ENCODE results near the gene ZNF320.
"Not testable (repeated sequence)": the region's sequence is repeated elsewhere in the genome, so short reads cannot be mapped to it uniquely, and the experiment has no call there.

The ZNF320 gene

GRCh38 chr19:52897138-52897935 is at the start of gene ZNF320:
TSS of gene ZNF320 (minus strand) at chr19:52897635. CDS start at chr19:52890255, 7,380 bp downstream.
- peak; percentile 84 for DNase-seq

- no peak for DNase-seq
Observed at GRCh38 chr19:52946322-52947310, 49.2 kb upstream of the ZNF320 start.

- DNase-seq = no peak
Observed at GRCh38 chr19:52945652-52946321, 48.4 kb upstream of the ZNF320 start.

DNA sequence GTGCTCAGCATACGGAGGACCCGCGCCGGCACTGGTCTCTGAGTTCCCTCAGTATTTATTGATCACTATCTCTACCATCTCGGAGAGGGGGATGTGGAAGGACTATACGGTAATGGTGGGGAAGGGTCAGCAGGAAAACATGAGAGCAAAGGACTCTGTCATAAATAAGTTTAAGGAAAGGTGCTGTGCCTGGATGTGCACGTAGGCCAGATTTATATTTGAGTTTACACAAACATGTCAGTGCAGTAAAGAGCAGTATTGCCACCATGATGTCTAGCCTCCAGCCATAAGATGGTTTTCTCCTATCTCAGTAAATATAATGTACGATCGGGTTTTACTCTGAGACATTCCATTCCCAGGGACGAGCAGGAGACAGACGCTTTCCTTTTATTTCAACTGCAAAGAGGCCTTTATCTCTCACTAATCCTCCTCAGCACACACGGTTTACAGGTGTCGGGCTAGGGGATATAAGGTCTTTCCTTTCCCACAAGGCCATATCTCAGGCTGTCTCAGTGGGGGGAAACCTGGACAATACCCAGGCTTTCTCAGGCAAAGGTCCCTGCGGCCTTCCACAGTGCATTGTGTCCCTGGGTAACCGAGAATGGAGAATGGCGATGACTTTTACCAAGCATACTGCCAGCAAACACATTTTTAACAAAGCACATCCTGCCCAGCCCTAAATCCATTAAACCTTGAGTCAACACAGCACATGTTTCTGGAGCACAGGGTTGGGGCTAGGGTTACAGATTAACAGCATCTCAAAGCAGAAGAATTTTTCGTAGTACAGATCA is 47.5 kb upstream of the ZNF320 start:
- DNase-seq = not testable (repeated sequence)

- no peak for DNase-seq
Observed at GRCh38 chr19:52943884-52944643, 46.6 kb upstream of the ZNF320 start.

- no peak for DNase-seq
Observed at GRCh38 chr19:52943134-52943883, 45.9 kb upstream of the ZNF320 start.

GRCh38 chr19:52942386-52943133 is 45.1 kb upstream of the ZNF320 start:
- peak; percentile 92 for DNase-seq

GRCh38 chr19:52941941-52942385 is 44.5 kb upstream of the ZNF320 start:
- no peak for DNase-seq

DNA sequence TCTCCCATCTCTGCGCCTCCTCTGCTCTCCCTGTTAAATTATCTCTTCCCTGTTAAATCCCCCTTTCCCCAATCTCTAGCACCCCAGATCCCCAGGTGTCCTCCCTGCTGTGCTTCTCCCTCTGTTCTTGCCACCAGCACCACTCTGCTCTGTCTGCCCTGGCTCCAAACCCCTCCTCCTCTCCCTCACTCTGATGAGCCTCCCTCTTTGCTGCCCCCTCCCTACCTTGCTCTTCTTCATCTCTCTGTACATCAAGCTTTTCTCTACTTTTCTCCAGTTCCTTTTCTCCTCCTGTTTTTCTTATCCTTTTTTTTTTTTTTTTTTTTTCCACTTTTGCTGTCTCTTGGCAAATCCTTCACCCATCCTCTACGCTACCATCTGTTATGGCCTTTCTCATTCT is 44.1 kb upstream of the ZNF320 start:
- DNase-seq = not testable (repeated sequence)

- not testable (repeated sequence) for DNase-seq
Observed at GRCh38 chr19:52940905-52941304, 43.5 kb upstream of the ZNF320 start.

DNA sequence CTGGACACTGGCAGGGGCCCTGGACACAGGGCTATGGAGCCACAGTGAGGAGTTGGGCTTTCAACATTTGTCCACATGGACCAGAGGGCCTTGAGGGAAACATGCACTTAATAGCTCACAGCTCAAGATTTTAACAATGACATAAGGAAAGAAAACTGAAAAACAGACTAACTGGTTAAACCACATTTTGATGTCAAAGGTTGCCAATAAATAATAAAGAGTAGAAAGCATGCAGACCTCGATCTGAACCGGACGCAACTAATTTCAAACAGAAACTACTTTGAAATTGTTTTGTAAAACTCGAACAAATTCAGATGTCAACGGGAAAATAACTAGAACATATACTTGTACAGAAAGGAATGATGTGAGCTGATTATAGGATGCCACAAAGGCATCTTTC is 41.3 kb upstream of the ZNF320 start:
- DNase-seq = no peak

DNA sequence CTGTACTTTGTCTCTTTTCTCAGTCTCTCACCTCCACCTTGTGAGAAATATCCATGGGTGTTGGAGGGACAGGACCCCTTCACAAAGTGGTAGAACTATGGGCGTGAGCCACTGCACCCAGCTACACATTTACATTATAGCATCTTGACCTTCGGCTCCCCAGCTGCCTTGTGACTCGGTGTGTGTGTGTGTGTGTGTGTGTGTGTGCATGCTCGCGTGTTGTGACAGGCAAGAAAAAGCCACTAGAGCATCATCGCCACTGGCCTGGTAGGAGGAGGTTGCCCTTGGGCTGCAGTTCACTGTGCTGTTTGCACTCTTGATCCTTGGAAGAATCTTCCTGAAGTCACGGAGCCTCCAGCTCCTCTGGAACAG is 39.5 kb upstream of the ZNF320 start:
- no peak for DNase-seq

GRCh38 chr19:52936151-52936953 is 38.9 kb upstream of the ZNF320 start:
- no peak for DNase-seq

DNA sequence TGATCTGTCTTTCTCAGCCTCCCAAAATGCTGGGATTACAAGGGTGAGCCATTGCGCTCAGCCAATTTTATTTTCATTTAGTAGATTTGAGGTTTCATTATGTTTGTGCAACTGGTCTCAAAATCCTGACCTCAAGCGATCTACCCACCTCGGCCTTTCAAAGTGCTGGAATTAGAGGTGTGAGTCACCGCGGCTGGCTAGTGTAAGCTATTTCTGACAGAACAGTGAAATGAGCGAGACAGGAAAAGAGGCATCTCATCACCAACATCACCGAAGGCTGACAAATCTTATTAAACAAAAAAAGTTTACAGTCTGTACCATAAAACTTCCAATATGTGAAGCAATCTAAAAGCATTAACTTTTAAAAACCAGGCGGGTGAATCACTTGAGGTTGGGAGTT is 38.0 kb upstream of the ZNF320 start:
- DNase-seq = no peak

GRCh38 chr19:52924641-52925040 is 27.2 kb upstream of the ZNF320 start:
- not testable (repeated sequence) for DNase-seq

DNA sequence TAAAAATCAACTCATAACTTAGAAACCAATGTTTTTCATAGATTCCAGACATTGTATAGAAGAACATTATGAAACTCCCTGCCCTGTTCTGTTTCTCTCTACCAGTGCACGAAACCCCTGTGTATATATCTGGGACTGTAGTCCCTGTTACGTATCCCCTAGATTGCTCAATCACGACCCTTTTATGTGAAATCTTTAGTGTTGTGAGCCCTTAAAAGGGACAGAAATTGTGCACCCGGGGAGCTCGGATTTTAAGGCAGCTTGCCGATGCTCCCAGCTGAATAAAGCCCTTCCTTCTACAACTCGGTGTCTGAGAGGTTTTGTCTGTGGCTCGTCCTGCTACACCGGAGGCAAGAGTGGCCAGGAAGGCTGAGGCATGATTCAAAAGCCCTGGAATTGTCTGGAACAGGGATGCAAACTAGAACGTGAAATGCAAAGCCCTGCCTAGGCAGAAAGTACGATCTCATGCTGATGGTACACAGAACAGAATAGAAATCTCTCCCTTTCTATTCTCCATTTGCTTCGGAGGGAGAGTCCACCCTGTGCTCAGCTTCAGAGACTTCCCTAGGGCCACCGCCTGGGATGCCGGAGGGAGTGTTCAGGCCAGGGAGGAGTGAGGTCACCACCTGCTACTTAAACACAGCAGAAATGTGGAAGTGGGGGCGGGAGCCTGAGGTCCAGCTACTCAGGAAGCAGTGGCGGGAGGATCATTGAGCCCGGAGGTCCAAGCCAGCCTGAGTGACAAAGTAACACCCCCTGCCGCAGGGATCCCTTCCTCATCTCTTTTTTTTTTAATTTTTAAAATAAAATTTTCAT is 26.6 kb upstream of the ZNF320 start:
- no peak for DNase-seq

DNA sequence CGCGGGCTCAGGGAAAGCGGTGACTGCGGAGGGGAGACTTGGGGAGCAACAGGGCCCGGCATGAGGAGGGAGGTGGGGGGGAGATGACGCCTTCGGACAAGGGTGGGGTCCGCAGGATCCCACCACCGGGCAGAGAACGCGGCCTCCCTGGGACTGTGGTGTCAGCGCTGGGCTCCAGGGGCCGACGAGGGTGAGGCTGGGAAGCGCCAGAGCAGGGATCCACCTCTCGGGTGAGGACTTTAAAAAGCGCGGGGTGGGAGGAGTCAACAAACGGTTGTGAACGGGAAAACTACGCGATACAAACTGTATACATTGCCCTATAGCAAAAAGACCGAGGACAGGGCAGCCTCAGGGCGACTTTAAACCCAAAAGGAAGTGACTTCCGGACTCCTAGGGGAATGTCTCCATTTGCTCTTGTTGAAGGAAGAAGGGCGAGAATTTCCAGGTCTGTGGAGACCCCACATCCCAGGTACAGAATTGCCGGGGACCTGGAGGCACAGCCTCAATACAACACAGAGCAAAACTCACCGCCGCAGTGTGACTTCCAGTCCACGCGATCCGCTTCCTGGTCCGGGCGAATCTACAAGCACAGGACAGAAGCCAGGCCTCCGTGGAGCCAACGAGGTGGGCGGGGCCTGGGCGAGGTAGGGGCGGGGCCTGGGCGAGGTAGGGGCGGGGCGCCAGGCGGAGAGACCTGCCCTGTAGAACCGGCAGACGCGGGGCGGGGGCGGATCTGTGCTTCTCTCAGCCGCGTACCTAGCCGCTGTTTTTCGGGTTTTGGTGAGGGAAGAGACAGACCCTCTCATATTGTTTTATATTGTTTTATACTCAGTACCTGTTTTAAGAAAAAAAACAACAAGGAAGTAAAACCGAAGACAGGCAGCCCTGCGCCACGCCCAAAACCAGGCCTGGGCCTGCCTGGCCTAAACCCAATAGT is 25.7 kb upstream of the ZNF320 start, which contains the start of gene ZNF888:
Gene ZNF888, minus strand, starts transcription at position 588 of the 937 bp plus-strand sequence. CDS start 5,555 bp downstream, outside the sequence.
- DNase-seq = peak; percentile 76
